Nucleus accumbens (tissue), 56 donors: ENCODE measurements around the gene C6orf163.
A peak's percentile ranks its signal among the peaks of the same experiment; 100 is the strongest.

ENCODE experiments used
- DNase-seq, 56 donors: peaks; one replicate each; lab custom pipeline; 2025; lab: John Stamatoyannopoulos, UW

The C6orf163 gene

DNA sequence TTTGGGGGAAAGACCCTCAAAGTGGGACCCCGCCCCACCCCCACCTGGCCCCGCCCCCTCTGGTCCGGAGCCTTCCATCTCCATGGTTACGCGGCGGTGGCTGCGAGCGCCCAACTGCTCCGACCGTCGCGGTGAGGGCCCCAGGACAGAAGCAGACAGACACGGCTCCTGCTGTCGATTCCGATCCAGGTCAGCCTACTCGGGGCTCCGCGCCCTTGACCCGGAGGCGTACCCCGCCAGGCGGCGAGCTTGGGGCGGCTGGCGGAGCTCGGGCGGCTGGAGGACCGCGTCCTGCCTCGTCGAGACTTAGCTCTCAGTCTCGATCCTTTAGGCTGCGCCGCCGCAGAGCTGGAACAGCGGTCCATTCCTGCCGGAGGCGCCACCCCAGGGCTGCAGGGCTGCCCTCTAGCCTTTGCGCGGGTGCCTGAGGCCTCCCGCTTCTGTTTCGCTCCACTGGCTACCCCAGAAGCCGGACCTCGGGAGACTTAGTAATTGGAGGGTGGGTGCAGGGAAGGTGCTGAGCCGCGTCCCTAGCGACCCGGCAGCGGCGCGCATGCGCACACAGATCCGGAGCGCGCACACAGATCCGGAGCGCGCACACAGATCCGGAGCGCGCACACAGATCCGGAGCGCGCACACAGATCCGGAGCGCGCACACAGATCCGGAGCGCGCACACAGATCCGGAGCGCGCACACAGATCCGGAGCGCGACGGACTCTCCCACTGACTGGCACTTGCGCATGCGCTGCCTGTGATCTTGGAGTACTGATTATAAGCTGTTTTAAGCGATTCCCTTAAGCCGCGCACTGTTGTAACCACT is 63.5 kb downstream of the C6orf163 start, which contains the start of gene CFAP206:
CFAP206 (plus strand) TSS at position 72 of the 820 bp plus-strand sequence. CDS start 1,868 bp downstream, outside the sequence.
- DNase-seq, result peak in 55 of 56 donors; percentile 34 to 92 (median 78)

DNA sequence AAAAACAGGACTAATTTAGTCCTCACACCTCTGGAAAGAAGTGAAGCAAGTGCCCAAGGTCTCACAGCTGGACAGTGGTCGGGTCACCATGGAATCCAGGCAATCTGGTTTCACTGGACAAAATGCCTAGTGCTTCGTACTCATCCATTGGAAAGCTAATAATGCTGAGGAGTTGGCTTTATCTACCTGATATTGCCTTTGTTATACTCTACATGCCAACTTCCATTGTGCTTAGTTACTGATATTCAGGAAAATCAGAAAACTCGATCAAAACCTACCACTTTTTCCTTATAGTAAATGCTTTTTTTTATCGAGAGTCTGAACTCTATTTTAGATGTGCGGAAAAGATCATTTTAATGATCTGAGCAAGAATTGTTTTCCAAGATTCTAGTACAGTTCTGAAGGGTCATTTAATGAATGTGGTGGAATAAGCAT is 64.1 kb downstream of the C6orf163 start:
- no peak for DNase-seq
